NCI-H524 treated with DMSO at 0.1 percent for 48 hours (cell line): Measurements from ENCODE around the gene CD9.
A peak's percentile ranks its signal among the peaks of the same experiment; 100 is the strongest.
"Not testable (repeated sequence)": the region's sequence is repeated elsewhere in the genome, so short reads cannot be mapped to it uniquely, and the experiment has no call there.

Source experiments
- DNase-seq: peaks from one replicate; lab custom pipeline; 2025; lab: John Stamatoyannopoulos, UW

The CD9 gene

GRCh38 chr12:6180268-6181051, 19.7 kb upstream of the CD9 start:
- DNase-seq: no peak

- DNase-seq: no peak
These were observed 19.0 kb upstream of the CD9 start for GRCh38 chr12:6181166-6181565.

- no peak for DNase-seq
These were observed 18.5 kb upstream of the CD9 start for GRCh38 chr12:6181583-6182278.

- DNase-seq: no peak
These were observed 17.8 kb upstream of the CD9 start for GRCh38 chr12:6182279-6182898.

- DNase-seq: no peak
These were observed 16.3 kb upstream of the CD9 start for GRCh38 chr12:6183689-6184428.

- DNase-seq: no peak
These were observed 14.0 kb upstream of the CD9 start for GRCh38 chr12:6185961-6186827.

- DNase-seq: no peak
These were observed 12.0 kb upstream of the CD9 start for GRCh38 chr12:6187948-6188793.

- peak; percentile 10 for DNase-seq
These were observed 11.2 kb upstream of the CD9 start for GRCh38 chr12:6189028-6189427.

GRCh38 chr12:6189952-6190598, 10.1 kb upstream of the CD9 start:
- not testable (repeated sequence) for DNase-seq

GRCh38 chr12:6190767-6191530, 9.3 kb upstream of the CD9 start:
- not testable (repeated sequence) for DNase-seq

- no peak for DNase-seq
These were observed 7.4 kb upstream of the CD9 start for GRCh38 chr12:6192604-6193380.

- no peak for DNase-seq
These were observed 6.1 kb upstream of the CD9 start for GRCh38 chr12:6193853-6194815.

- DNase-seq: no peak
These were observed 4.3 kb upstream of the CD9 start for GRCh38 chr12:6195665-6196535.

- DNase-seq: no peak
These were observed 2.1 kb upstream of the CD9 start for GRCh38 chr12:6198051-6198450.

- no peak for DNase-seq
These were observed 1.6 kb upstream of the CD9 start for GRCh38 chr12:6198556-6198955.

- DNase-seq: no peak
These were observed 1.1 kb upstream of the CD9 start for GRCh38 chr12:6198985-6199530.
